ENCODE data around the gene PCDHGA5.
"Not testable (repeated sequence)": the region's sequence is repeated elsewhere in the genome, so short reads cannot be mapped to it uniquely, and the experiment has no call there.

The PCDHGA5 gene

DNA sequence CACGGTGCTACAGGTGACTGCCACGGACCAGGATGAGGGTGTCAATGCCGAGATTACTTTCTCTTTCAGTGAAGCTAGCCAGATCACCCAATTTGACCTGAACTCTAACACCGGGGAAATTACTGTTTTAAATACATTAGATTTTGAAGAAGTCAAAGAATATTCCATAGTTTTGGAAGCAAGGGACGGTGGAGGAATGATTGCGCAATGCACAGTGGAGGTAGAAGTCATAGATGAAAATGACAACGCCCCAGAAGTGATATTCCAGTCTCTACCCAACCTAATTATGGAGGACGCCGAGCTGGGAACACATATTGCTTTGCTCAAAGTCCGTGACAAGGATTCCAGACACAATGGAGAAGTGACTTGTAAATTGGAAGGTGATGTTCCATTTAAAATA lies 24.7 kb downstream of the PCDHGA5 start:
- FAIRE-seq, result no peak

DNA sequence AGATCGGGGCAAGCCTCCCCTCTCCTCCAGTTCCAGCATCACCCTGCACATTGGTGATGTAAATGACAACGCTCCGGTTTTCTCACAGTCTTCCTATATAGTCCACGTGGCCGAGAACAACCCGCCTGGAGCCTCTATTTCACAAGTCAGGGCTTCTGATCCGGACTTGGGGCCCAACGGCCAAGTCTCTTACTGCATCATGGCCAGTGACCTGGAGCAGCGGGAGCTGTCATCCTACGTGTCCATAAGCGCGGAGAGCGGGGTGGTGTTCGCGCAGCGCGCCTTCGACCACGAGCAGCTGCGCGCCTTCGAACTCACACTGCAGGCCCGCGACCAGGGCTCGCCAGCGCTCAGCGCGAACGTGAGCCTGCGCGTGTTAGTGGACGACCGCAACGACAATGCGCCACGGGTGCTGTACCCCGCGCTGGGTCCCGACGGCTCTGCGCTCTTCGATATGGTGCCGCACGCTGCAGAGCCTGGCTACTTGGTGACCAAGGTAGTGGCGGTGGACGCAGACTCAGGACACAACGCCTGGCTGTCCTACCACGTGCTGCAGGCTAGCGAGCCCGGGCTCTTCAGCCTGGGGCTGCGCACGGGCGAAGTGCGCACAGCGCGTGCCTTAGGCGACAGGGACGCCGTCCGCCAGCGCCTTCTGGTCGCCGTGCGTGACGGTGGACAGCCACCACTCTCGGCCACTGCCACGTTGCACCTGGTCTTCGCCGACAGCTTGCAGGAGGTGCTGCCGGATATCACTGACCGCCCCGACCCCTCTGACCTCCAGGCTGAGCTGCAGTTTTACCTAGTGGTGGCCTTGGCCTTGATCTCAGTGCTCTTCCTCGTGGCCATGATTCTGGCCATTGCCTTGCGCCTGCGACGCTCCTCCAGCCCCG lies 25.4 kb downstream of the PCDHGA5 start:
- FAIRE-seq, result no peak

DNA sequence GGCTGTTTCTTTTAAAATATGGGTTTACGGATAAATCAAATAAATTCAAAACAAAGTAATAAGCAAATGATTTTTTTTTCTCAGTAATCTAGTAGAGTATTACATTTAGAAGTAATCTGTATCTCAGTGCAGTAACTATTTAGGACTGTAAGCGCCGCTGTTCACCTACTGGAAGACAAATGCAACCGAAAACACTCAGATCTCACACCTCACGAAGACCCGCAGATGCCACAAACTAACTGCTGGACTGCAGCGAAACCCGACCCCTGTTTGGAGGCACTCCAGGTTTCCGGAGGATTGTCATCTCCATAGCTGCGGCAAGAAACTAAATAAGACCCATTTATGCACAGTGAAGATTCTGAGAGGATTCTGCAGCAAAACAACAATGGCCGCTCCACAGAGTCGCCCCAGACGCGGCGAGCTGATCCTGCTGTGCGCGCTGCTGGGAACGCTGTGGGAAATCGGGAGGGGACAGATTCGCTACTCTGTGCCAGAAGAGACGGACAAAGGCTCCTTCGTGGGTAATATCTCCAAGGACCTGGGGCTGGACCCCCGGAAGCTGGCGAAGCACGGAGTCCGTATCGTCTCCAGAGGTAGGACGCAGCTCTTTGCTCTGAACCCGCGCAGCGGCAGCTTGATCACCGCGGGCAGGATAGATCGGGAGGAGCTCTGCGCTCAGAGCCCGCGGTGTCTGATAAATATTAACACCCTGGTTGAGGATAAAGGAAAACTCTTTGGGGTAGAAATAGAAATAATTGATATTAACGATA lies 28.7 kb downstream of the PCDHGA5 start, which contains the start of gene PCDHGA8:
PCDHGA8 (plus strand) TSS at position 205 of the 770 bp plus-strand sequence; CDS start at position 386, 181 bp downstream.
- FAIRE-seq, result no peak

DNA sequence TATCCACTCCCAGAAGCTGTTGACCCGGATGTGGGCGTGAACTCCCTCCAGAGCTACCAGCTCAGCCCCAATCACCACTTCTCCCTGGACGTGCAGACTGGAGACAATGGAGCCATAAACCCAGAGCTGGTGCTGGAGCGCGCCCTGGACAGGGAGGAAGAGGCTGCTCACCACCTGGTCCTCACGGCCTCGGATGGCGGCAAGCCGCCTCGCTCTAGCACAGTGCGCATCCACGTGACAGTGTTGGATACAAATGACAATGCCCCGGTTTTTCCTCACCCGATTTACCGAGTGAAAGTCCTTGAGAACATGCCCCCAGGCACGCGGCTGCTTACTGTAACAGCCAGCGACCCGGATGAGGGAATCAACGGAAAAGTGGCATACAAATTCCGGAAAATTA lies 29.3 kb downstream of the PCDHGA5 start:
- FAIRE-seq, result no peak

DNA sequence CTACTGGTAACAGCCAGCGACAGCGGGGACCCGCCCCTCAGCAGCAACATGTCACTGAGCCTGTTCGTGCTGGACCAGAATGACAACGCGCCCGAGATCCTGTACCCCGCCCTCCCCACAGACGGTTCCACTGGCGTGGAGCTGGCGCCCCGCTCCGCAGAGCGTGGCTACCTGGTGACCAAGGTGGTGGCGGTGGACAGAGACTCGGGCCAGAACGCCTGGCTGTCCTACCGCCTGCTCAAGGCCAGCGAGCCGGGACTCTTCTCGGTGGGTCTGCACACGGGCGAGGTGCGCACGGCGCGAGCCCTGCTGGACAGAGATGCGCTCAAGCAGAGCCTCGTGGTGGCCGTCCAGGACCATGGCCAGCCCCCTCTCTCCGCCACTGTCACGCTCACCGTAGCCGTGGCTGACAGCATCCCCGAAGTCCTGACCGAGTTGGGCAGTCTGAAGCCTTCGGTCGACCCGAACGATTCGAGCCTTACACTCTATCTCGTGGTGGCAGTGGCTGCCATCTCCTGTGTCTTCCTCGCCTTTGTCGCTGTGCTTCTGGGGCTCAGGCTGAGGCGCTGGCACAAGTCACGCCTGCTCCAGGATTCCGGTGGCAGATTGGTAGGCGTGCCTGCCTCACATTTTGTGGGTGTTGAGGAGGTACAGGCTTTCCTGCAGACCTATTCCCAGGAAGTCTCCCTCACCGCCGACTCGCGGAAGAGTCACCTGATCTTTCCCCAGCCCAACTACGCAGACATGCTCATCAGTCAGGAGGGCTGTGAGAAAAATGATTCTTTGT lies 30.6 kb downstream of the PCDHGA5 start:
- FAIRE-seq, result not testable (repeated sequence)

DNA sequence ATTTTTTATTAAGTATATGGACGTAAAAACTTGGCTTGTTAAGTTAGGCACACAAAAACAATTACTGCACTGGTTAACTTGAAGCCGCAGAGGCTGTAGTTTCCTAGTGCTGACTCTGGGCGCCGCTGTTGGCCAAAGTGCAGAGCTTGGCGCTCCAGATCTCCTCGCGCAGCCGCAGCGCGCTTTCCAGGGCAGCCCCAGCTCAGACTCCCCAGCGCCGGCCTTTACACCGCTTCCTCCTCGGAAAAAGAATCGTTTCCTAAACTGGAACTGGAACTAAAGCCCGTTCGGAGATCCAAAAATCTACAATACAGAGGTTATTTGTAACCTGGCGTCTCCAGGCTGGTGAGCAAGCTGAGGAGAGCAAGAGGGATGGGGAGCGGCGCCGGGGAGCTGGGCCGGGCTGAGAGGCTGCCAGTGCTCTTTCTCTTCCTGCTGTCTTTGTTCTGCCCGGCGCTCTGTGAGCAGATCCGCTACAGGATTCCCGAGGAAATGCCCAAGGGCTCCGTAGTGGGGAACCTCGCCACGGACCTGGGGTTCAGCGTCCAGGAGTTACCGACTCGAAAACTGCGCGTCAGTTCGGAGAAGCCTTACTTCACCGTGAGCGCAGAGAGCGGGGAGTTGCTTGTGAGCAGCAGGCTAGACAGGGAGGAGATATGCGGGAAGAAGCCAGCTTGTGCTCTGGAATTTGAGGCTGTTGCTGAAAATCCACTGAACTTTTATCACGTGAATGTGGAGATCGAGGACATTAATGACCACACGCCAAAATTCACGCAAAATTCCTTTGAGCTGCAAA lies 34.0 kb downstream of the PCDHGA5 start, which contains the start of gene PCDHGB5:
PCDHGB5 (plus strand) TSS at position 192 of the 796 bp plus-strand sequence; CDS start at position 373, 181 bp downstream.
- not testable (repeated sequence) for FAIRE-seq

DNA sequence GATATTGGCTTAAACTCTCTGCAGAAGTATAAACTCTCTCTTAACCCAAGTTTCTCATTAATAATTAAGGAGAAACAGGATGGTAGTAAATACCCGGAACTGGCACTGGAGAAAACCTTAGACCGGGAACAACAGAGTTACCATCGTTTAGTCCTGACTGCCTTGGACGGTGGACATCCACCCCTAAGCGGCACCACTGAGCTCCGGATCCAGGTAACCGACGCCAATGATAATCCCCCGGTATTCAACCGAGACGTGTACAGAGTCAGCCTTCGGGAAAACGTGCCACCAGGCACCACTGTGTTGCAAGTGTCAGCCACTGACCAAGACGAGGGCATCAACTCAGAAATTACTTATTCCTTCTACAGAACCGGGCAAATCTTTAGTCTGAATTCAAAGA lies 34.6 kb downstream of the PCDHGA5 start:
- no peak for FAIRE-seq

DNA sequence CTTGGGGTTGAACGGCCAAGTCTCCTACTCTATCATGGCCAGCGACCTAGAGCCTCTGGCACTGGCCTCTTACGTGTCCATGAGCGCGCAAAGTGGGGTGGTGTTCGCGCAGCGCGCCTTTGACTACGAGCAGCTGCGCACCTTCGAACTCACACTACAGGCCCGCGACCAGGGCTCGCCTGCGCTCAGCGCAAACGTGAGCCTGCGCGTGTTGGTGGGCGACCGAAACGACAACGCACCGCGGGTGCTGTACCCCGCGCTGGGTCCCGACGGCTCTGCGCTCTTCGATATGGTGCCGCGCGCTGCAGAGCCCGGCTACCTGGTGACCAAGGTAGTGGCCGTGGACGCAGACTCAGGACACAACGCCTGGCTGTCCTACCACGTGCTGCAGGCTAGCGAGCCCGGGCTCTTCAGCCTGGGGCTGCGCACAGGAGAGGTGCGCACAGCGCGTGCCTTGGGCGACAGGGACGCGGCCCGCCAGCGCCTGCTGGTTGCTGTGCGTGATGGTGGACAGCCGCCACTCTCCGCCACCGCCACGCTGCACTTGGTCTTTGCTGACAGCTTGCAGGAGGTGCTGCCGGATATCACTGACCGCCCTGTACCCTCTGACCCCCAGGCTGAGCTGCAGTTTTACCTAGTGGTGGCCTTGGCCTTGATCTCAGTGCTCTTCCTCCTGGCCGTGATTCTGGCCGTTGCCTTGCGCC lies 35.7 kb downstream of the PCDHGA5 start:
- FAIRE-seq, result no peak

DNA sequence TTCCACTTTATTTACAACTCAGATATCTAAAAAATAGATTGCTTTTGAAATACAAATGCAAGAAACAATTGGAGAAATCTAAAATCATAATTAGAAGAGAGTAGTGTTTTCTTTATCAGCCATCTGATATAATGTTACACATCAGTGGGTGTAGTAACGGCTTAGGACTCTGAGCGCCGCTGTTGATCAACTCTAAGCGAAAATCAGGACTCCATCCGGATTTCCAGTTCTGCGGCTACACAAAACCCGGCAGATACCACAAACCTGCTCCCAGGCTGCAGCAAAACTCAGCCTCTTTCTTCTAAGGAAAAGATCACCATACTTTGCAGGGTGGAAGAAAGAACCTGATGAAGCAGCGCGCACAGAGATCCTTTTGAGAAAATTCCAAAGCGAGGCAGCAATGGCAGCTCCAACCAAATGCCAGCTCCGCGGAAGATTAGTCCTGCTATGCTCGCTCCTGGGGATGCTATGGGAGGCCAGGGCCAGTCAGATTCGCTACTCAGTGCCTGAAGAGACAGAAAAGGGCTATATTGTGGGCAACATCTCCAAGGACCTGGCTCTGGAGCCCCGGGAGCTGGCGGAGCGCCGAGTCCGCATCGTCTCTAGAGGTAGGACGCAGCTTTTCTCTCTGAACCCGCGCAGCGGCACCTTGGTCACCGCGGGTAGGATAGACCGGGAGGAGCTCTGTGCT lies 38.7 kb downstream of the PCDHGA5 start, which contains the start of gene PCDHGA9:
PCDHGA9 (plus strand) TSS at position 226 of the 691 bp plus-strand sequence; CDS start at position 401, 175 bp downstream.
- no peak for FAIRE-seq

DNA sequence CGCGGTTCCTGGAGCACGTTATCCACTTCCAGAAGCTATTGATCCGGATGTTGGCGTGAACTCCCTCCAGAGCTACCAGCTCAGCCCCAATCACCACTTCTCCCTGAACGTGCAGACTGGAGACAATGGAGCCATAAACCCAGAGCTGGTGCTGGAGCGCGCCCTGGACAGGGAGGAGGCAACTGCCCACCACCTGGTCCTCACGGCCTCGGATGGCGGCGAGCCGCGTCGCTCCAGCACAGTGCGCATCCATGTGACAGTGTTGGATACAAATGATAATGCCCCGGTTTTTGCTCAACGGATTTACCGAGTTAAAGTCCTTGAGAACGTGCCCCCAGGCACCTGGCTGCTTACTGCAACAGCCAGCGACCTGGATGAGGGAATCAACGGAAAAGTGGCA lies 39.4 kb downstream of the PCDHGA5 start:
- no peak for FAIRE-seq

DNA sequence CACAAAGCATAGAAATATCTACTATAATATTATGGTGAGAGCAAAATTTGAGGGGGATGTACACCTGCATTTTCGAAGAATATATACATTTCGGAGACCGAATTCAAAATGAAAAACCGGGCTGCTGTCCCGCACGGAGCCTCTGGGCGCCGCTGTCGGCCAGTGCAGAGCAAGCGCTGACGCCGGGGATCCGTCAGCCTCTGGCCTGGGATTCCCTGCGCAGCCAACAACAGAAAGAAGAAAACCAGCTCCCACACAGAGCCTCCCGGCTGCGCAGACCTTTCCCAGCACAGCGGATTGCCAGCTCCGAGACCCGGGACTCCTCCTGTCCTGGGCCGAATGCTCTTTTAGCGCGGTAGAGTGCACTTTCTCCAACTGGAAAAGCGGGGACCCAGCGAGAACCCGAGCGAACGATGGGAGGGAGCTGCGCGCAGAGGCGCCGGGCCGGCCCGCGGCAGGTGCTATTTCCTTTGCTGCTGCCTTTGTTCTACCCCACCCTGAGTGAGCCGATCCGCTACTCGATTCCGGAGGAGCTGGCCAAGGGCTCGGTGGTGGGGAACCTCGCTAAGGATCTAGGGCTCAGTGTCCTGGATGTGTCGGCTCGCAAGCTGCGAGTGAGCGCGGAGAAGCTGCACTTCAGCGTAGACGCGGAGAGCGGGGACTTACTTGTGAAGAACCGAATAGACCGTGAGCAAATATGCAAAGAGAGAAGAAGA lies 44.0 kb downstream of the PCDHGA5 start, which contains the start of gene PCDHGB6:
PCDHGB6 (plus strand) TSS at position 232 of the 716 bp plus-strand sequence; CDS start at position 414, 182 bp downstream.
- FAIRE-seq, result not testable (repeated sequence)

DNA sequence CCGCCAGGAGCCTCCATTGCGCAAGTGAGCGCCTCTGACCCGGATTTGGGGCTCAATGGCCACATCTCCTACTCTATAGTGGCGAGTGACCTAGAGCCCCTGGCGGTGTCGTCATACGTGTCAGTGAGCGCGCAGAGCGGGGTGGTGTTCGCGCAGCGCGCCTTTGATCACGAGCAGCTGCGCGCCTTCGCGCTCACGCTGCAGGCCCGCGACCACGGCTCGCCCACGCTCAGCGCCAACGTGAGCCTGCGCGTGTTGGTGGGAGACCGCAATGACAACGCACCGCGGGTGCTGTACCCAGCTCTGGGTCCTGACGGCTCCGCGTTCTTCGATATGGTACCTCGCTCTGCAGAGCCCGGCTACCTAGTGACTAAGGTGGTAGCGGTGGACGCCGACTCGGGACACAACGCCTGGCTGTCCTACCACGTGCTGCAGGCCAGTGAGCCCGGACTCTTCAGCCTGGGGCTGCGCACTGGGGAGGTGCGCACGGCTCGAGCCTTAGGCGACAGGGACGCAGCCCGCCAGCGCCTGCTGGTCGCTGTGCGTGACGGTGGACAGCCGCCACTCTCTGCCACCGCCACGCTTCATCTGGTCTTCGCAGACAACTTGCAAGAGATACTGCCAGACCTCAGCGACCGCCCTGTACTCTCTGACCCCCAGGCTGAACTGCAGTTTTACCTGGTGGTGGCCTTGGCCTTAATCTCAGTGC lies 45.8 kb downstream of the PCDHGA5 start:
- FAIRE-seq, result no peak

DNA sequence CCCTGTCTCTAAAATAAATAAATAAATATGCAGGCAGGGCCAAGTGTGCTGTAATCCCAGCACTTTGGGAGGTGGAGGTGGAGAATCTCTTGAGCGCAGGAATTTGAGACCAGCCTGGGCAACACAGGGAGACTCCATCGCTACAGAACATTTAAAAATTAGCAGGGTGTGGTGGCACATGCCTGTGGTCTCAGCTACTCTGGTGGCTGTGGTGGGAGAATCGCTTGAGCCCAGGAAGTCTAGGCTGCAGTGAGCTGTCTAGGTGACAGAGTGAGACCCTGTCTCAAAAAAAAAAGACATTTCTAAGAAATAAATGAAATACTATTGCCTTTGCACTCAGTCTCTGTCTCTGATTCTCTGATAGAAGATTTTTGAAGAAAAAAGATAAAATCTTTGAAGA lies 47.6 kb downstream of the PCDHGA5 start:
- no peak for FAIRE-seq

DNA sequence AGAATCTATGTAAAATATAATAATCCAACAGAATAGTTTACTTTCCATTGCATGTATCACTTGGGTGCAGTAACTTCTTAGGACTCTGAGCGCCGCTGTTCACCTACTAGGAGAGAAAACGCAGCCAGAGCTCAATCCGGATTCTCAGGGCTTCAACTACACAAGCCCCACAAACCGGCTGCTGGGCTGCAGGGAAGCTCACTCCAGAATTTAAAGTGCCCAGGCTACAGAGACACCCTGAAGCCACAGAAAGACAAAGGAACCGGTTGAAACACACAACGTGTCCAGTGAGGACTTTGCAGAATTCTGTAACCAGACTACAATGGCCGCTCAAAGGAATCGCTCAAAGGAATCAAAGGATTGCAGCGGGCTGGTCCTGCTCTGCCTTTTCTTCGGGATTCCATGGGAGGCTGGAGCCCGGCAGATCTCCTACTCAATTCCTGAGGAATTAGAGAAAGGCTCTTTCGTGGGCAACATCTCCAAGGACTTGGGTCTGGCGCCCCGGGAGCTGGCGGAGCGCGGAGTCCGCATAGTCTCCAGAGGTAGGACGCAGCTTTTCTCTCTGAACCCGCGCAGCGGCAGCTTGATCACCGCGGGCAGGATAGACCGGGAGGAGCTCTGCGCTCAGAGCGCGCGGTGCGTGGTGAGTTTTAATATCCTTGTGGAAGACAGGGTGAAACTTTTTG lies 49.0 kb downstream of the PCDHGA5 start, which contains the start of gene PCDHGA10:
PCDHGA10 (plus strand) TSS at position 134 of the 686 bp plus-strand sequence; CDS start at position 323, 189 bp downstream.
- no peak for FAIRE-seq

DNA sequence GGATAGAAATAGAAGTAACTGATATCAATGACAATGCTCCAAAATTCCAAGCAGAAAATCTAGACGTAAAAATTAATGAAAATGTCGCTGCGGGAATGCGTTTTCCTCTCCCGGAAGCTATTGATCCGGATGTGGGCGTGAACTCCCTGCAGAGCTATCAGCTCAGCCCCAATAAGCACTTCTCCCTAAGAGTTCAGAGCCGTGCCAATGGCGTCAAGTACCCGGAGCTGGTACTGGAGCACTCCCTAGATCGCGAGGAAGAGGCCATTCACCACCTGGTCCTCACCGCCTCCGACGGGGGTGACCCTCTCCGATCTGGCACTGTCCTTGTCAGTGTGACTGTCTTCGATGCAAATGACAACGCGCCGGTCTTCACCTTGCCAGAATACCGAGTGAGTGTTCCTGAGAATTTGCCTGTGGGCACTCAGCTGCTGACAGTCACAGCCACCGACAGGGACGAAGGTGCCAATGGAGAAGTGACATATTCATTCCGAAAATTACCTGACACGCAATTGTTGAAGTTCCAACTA lies 49.6 kb downstream of the PCDHGA5 start:
- FAIRE-seq, result no peak

DNA sequence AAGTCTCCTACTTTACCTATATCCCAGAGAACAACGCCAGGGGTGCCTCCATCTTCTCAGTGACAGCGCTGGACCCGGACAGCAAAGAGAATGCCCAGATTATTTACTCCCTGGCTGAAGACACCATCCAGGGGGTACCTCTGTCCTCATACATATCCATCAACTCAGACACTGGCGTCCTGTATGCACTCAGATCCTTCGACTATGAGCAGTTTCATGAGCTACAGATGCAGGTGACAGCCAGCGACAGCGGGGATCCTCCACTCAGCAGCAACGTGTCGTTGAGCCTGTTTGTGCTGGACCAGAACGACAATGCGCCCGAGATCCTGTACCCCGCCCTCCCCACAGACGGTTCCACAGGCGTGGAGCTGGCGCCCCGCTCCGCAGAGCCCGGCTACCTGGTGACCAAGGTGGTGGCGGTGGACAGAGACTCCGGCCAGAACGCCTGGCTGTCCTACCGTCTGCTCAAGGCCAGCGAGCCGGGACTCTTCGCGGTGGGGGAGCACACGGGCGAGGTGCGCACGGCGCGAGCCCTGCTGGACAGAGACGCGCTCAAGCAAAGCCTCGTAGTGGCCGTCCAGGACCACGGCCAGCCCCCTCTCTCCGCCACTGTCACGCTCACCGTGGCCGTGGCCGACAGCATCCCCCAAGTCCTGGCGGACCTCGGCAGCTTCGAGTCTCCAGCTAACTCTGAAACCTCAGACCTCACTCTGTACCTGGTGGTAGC lies 50.7 kb downstream of the PCDHGA5 start:
- not testable (repeated sequence) for FAIRE-seq

DNA sequence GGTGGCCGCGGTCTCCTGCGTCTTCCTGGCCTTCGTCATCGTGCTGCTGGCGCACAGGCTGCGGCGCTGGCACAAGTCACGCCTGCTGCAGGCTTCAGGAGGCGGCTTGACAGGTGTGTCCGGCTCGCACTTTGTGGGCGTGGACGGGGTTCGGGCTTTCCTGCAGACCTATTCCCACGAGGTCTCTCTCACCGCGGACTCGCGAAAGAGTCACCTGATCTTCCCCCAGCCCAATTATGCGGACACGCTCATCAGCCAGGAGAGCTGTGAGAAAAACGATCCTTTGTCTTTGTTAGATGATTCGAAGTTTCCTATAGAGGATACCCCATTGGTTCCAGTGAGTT lies 51.3 kb downstream of the PCDHGA5 start:
- not testable (repeated sequence) for FAIRE-seq
